Suprapubic skin (tissue), 4 donors: Measurements from ENCODE around the gene FBLL1. TPM values are rescaled to one million over a fixed set of nuclear protein-coding genes. Genes with fewer than 3 reads are reported as not detected.

Experiments
- DNase-seq, 2 donors: peaks; one replicate each; pipeline ENCODE4 v3.0.0-alpha.2; 2019; ENCODE audit warnings: low spot score in 2 of 2
- H3K27ac ChIP-seq: fragments of 200-600 bp; sonication (generic); one replicate; pipeline ENCODE4 v1.5.1; 2019
- H3K27me3 ChIP-seq: fragments of 200-600 bp; sonication (generic); one replicate; pipeline ENCODE4 v1.5.1; 2019
- H3K36me3 ChIP-seq: fragments of 200-600 bp; sonication (generic); one replicate; pipeline ENCODE4 v1.5.1; 2019
- H3K4me1 ChIP-seq: fragments of 200-600 bp; sonication (generic); one replicate; pipeline ENCODE4 v1.5.1; 2019
- H3K4me3 ChIP-seq: fragments of 200-600 bp; sonication (generic); one replicate; pipeline ENCODE4 v1.5.1; 2019; ENCODE audit warnings: mild to moderate bottlenecking
- H3K9me3 ChIP-seq: fragments of 200-600 bp; sonication (generic); one replicate; pipeline ENCODE4 v1.5.1; 2019
- EP300 ChIP-seq: sonication (generic); formaldehyde crosslinking; IDR thresholded peaks from one replicate; pipeline ENCODE4 v1.6.1; 2017; ENCODE audit warnings: antibody characterized with exemption
- POLR2A ChIP-seq, 2 donors: fragments of 450-650 bp; IDR thresholded peaks; one replicate each; pipeline ENCODE4 v1.6.1; 2017; ENCODE audit warnings: antibody characterized with exemption in 2 of 2, mild to moderate bottlenecking in 2 of 2, moderate library complexity in 2 of 2
- POLR2AphosphoS5 ChIP-seq, 3 donors: sonication (generic); formaldehyde crosslinking; IDR thresholded peaks; one replicate each; pipeline ENCODE4 v1.6.1; 2017; ENCODE audit warnings: antibody characterized with exemption in 3 of 3
- WGBS: methylation state at CpG from one replicate; pipeline ENCODE4 v1.1.5; 2018; 5-methylcytosine and 5-hydroxymethylcytosine counted together
- total RNA-seq, 4 donors: library from RNA; depleted of rRNA; stranded (reverse); fragments of >200 nt; gene quantifications; one replicate each; pipeline ENCODE4 v1.1.0, GENCODE V29; 2016
- TF ChIP-seq, protein P1 (sequence below), 2 donors: fragments of 200-600 bp in 1 of 2; fragments of 450-650 bp in 1 of 2; sonication (generic) in 1 of 2; IDR thresholded peaks; one replicate each; pipeline ENCODE4 v1.5.1; 2016 to 2019; ENCODE audit warnings: antibody characterized with exemption in 2 of 2, mild to moderate bottlenecking in 1 of 2, moderate library complexity in 1 of 2

The FBLL1 gene
- total RNA-seq: 1 to 10 TPM in 2 of 4 donors, under 1 TPM in 2; 0.42 to 1.7 (median 1.3) TPM

DNA sequence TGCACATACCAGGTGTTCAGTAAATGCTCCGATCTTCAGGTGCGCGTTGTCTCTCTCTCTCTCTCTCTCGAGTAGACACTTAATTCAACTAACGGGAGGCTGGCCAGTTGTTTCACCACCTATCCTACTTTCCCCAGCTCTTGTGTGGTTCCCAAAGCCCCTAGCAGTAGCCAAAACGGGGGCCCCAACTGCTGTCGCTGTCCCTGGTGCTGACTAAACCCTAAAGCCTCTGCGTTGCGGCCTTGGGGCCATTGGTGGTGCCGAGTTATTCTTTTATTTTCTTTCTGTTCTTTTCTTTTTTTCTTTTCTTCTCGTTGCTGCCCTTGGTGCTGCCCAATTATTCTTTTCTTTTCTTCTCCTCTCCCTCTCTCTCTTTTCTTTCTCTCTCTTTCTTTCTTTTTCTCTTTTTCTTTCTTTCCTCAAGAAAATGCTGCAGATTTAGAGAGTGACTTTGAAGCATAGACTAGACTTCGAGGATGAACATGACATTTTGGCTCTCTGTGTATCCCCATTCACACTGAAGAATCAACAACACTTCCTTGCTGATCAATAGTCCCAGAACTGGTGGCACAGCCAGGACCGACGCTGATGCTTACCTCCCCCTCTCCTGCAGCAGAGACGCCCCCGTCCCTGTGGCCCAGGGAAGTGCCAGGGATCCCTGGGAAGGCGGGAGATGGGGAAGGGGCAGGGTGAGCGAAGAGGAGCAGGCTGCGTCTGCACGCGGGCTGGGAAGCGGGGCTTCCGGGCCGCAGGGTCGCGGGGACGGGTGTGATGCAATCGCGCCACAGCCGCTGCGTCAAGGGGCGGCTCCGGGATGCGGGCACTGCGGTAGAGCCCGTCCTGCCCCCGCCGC, at the start of gene FBLL1:
TSS of gene FBLL1 (plus strand) at position 785 of the 853 bp plus-strand sequence. CDS start 200 bp downstream, outside the sequence.
- DNase-seq: no peak
- peaks cover 32% of the 10 kb centered on the region for H3K27me3 ChIP-seq
- H3K4me3 ChIP-seq: peak within 1 kb of the TSS; percentile 53
- 17% methylated on average over 27 of the region's 38 CpGs for WGBS
- TF ChIP-seq EP300 (no peak), POLR2AphosphoS5 (IDR thresholded peaks at IDR 0.05) (no peak), POLR2A (IDR thresholded peaks at IDR 0.05) (no peak)
- TF ChIP-seq, protein P1, sequence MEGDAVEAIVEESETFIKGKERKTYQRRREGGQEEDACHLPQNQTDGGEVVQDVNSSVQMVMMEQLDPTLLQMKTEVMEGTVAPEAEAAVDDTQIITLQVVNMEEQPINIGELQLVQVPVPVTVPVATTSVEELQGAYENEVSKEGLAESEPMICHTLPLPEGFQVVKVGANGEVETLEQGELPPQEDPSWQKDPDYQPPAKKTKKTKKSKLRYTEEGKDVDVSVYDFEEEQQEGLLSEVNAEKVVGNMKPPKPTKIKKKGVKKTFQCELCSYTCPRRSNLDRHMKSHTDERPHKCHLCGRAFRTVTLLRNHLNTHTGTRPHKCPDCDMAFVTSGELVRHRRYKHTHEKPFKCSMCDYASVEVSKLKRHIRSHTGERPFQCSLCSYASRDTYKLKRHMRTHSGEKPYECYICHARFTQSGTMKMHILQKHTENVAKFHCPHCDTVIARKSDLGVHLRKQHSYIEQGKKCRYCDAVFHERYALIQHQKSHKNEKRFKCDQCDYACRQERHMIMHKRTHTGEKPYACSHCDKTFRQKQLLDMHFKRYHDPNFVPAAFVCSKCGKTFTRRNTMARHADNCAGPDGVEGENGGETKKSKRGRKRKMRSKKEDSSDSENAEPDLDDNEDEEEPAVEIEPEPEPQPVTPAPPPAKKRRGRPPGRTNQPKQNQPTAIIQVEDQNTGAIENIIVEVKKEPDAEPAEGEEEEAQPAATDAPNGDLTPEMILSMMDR (IDR thresholded peaks at IDR 0.05): no peak
- no peak within 1 kb of the TSS for H3K27ac ChIP-seq
- peaks cover 11% of the 10 kb centered on the region for H3K4me1 ChIP-seq
- no peaks in the 10 kb centered on the region for H3K9me3 ChIP-seq
- H3K36me3 ChIP-seq: no peaks in the 10 kb centered on the region

DNA sequence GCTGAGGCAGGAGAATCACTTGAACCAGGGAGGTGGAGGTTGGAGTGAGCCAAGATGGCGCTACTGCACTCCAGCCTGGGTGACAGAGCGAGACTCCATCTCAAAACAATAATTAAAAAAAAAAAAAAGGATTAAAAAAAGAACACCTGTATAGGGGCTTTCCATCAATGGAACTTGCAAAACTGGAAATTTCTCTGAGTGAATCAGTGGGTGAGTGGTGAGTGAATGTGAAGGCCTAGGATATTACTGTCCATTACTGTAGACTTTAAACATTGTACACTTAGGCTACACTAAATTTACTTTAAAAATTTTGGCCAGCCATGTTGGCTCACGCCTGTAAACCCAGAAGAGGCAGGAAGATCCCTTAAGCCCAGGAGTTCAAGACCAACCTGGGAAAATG, 48.5 kb upstream of the FBLL1 start:
- no peak for TF ChIP-seq POLR2A (IDR thresholded peaks at IDR 0.05)
- no peak for TF ChIP-seq POLR2AphosphoS5 (IDR thresholded peaks at IDR 0.05)
- TF ChIP-seq, protein P1 (IDR thresholded peaks at IDR 0.05): no peak
- no peak for TF ChIP-seq EP300
- Histone ChIP-seq H3K4me3 (no peak overlapping the region), H3K27ac (no peak overlapping the region), H3K36me3 (no peaks in the 10 kb centered on the region), H3K9me3 (no peaks in the 10 kb centered on the region), H3K27me3 (peaks cover 3% of the 10 kb centered on the region), H3K4me1 (no peaks in the 10 kb centered on the region)
- no peak for DNase-seq
- WGBS: 86% methylated on average over 3 of the region's 3 CpGs

DNA sequence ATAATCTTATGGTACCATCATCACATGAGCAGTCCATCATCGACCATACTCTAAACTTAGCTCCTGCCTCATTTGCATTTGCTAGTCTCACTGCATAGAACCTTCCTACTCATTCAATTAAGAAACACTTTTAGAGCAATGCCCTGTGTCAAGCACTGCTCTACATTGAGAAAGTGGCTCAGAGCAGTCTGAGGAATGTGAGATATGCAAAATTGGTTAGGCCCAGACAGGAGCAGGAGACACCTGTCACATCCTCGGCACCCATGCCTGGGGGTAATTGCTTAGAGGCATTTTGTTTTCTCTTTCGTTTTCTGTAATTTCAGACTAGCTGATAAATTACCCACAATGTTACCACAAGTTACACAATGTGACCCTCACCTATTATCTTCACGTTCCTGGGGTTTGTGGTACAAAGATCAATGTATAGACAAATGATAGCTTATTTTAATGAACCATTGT, 47.7 kb upstream of the FBLL1 start:
- no peaks in the 10 kb centered on the region for H3K4me1 ChIP-seq
- no peak for TF ChIP-seq POLR2A (IDR thresholded peaks at IDR 0.05)
- TF ChIP-seq POLR2AphosphoS5 (IDR thresholded peaks at IDR 0.05): no peak
- TF ChIP-seq EP300: no peak
- TF ChIP-seq, protein P1 (IDR thresholded peaks at IDR 0.05): no peak
- no peak overlapping the region for H3K4me3 ChIP-seq
- no peak overlapping the region for H3K27ac ChIP-seq
- H3K27me3 ChIP-seq: peaks cover 3% of the 10 kb centered on the region
- no peaks in the 10 kb centered on the region for H3K36me3 ChIP-seq
- no peaks in the 10 kb centered on the region for H3K9me3 ChIP-seq
- no peak for DNase-seq
- WGBS: 62% methylated on average over 3 of the region's 4 CpGs

DNA sequence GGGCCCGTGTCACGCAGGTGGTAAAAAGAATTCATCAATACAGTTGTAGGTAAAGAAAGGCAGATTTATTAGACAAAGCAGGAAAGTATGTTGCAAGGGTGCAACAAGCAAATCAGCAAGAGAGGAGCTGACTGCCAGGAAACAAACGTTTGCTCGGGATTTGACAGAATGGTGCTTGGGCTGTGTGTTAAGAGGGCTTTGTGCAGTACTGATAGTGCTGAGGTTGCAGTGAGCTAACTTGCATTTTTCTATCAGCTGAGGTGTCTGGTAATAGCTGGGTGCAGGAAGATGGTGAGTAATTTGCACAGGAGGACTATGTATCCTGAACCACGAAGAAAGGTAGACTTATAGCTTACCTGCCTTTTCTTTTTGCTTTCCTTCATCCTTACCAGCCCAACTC, 46.7 kb upstream of the FBLL1 start:
- no peak for DNase-seq
- H3K27me3 ChIP-seq: peaks cover 3% of the 10 kb centered on the region
- H3K27ac ChIP-seq: no peak overlapping the region
- H3K4me1 ChIP-seq: peaks cover 4% of the 10 kb centered on the region
- no peaks in the 10 kb centered on the region for H3K9me3 ChIP-seq
- no peaks in the 10 kb centered on the region for H3K36me3 ChIP-seq
- TF ChIP-seq POLR2AphosphoS5 (IDR thresholded peaks at IDR 0.05) (no peak), EP300 (no peak), POLR2A (IDR thresholded peaks at IDR 0.05) (no peak)
- TF ChIP-seq, protein P1 (IDR thresholded peaks at IDR 0.05): no peak
- no peak overlapping the region for H3K4me3 ChIP-seq
- 70% methylated on average over 5 of the region's 5 CpGs for WGBS

DNA sequence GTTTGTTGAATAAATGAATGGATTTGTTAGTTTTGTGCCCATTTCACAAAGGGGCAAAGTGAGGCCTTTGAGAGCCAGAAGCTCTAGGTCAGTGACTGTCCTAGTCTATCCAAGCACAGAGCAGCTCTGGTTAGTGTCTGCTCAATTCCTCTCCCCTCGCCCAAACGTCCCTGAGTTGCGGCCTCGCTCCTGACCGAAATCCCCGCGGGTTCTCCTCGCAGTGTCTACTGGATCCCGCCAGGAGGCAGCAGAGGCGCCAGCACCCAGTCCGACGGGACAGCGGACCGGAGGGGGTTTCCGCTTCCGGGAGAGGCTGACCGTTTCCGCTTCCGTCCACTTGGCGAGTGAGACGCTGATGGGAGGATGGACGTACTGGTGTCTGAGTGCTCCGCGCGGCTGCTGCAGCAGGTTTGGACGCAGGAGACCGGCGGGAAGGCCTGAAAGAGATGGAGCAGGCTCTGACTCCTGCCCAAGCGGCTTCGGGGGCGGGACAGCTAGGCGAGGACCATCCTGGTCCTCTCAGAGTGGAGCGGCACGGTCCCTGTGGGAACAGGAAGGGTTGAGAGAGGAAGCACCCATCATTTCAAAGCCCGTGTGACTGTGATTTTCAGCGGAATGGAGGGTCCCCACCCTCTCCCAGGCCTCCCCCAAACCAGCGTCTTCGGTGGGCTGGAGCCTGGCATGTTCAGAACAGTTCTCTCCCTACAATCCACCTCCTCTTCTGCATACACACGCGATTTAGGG, 42.8 kb upstream of the FBLL1 start, which contains the start of gene RARS1:
TSS of gene RARS1 (plus strand) at position 336 of the 744 bp plus-strand sequence. CDS start at position 364, 28 bp downstream.
- Histone ChIP-seq H3K4me3 (peak within 1 kb of the TSS; percentile 84), H3K36me3 (peaks cover 33% of the 10 kb centered on the region), H3K9me3 (no peaks in the 10 kb centered on the region), H3K27me3 (peaks cover 3% of the 10 kb centered on the region), H3K4me1 (peaks cover 12% of the 10 kb centered on the region), H3K27ac (peak within 1 kb of the TSS; percentile 75)
- under 1% methylated on average over 40 of the region's 40 CpGs for WGBS
- peak; percentile 95 for DNase-seq
- TF ChIP-seq POLR2A (IDR thresholded peaks at IDR 0.05) (peak; percentile 56 to 84), EP300 (no peak), POLR2AphosphoS5 (IDR thresholded peaks at IDR 0.05) (peak in 2 of 3 donors; percentile 47 to 68)
- TF ChIP-seq, protein P1 (IDR thresholded peaks at IDR 0.05): peak; percentile 91 to 98
